ENCODE data around the gene MAS1. TPM values are rescaled to one million over a fixed set of nuclear protein-coding genes. Genes with fewer than 3 reads are reported as not detected.

MAS1 gene
- total RNA-seq, 1 donor from 2014 or later, result not detected

- H3K4me3 ChIP-seq, result no peak overlapping the region
- H3K4me1 ChIP-seq, result peaks cover 2 to 9% of the 10 kb centered on the region in 2 donors
- no peaks in the 10 kb centered on the region for H3K27me3 ChIP-seq
- intact Hi-C loops (cut with DNase I), result no loop called here
- no peak for DNase-seq (ENCODE audit: low spot score in 2 of 2)
- no peaks in the 10 kb centered on the region for H3K36me3 ChIP-seq
- H3K27ac ChIP-seq, result no peak overlapping the region
- H3K9me3 ChIP-seq, result no peaks in the 10 kb centered on the region
- TF ChIP-seq CTCF (IDR thresholded peaks at IDR 0.05), result no peak
Observed at GRCh38 chr6:159874435-159874834, 16.4 kb upstream of the MAS1 start.

- intact Hi-C loops (cut with DNase I), result no loop called here
- Histone ChIP-seq H3K27ac (no peak overlapping the region), H3K36me3 (no peaks in the 10 kb centered on the region), H3K4me3 (no peak overlapping the region), H3K4me1 (peaks cover 2 to 9% of the 10 kb centered on the region in 2 donors), H3K27me3 (no peaks in the 10 kb centered on the region), H3K9me3 (no peaks in the 10 kb centered on the region)
- DNase-seq (ENCODE audit: low spot score in 2 of 2), result no peak
- TF ChIP-seq CTCF (IDR thresholded peaks at IDR 0.05), result no peak
Observed at GRCh38 chr6:159875194-159875593, 15.6 kb upstream of the MAS1 start.

DNA sequence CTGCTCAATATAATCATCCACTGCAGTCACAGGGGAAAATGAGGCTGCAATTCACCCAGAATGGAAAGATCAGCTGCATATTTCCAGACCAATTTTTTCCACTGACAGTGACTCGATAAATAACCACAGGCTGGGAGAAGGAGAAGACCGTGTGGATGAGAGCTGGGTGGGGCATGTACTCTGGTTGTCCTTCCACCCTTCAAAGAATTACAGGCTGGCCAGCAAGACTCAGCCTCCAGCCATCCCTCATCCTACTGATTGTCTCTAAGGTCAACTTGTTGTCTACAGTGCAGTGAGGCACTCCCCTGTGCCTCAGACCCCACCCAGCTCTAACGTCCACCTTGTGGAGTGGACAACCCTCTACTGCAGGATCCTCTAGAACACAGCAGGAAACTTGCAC, 14.5 kb upstream of the MAS1 start:
- H3K27ac ChIP-seq, result no peak overlapping the region
- no peak for DNase-seq (ENCODE audit: low spot score in 2 of 2)
- no peaks in the 10 kb centered on the region for H3K36me3 ChIP-seq
- intact Hi-C loops (cut with DNase I), result no loop called here
- no peaks in the 10 kb centered on the region for H3K27me3 ChIP-seq
- no peak for TF ChIP-seq CTCF (IDR thresholded peaks at IDR 0.05)
- H3K4me3 ChIP-seq, result no peak overlapping the region
- no peaks in the 10 kb centered on the region for H3K9me3 ChIP-seq
- H3K4me1 ChIP-seq, result peaks cover 2 to 7% of the 10 kb centered on the region in 2 donors

GRCh38 chr6:159877256-159877808, 13.5 kb upstream of the MAS1 start:
- Histone ChIP-seq H3K27me3 (no peaks in the 10 kb centered on the region), H3K27ac (no peak overlapping the region), H3K9me3 (no peaks in the 10 kb centered on the region), H3K4me1 (peaks cover 3 to 4% of the 10 kb centered on the region in 2 donors), H3K4me3 (no peak overlapping the region), H3K36me3 (no peaks in the 10 kb centered on the region)
- intact Hi-C loops (cut with DNase I), result no loop called here
- TF ChIP-seq CTCF (IDR thresholded peaks at IDR 0.05), result no peak
- no peak for DNase-seq (ENCODE audit: low spot score in 2 of 2)

GRCh38 chr6:159878341-159878740, 12.4 kb upstream of the MAS1 start:
- H3K4me1 ChIP-seq, result peaks cover 3 to 7% of the 10 kb centered on the region in 2 donors
- no peak overlapping the region for H3K4me3 ChIP-seq
- no peak for DNase-seq (ENCODE audit: low spot score in 2 of 2)
- H3K36me3 ChIP-seq, result no peaks in the 10 kb centered on the region
- no peak for TF ChIP-seq CTCF (IDR thresholded peaks at IDR 0.05)
- no peak overlapping the region for H3K27ac ChIP-seq
- H3K9me3 ChIP-seq, result no peaks in the 10 kb centered on the region
- no peaks in the 10 kb centered on the region for H3K27me3 ChIP-seq
- intact Hi-C loops (cut with DNase I), result no loop called here

- H3K9me3 ChIP-seq, result no peaks in the 10 kb centered on the region
- no peak overlapping the region for H3K4me3 ChIP-seq
- no peaks in the 10 kb centered on the region for H3K27me3 ChIP-seq
- H3K4me1 ChIP-seq, result peaks cover 3% of the 10 kb centered on the region in 2 donors
- no peak overlapping the region for H3K27ac ChIP-seq
- H3K36me3 ChIP-seq, result no peaks in the 10 kb centered on the region
- intact Hi-C loops (cut with DNase I), result loop anchor here (5.0 kb wide), 1 partner anchor 57 kb away; no protein-coding TSS in a partner anchor
- no peak for TF ChIP-seq CTCF (IDR thresholded peaks at IDR 0.05)
- DNase-seq (ENCODE audit: low spot score in 2 of 2), result no peak
Observed at GRCh38 chr6:159879856-159880255, 10.9 kb upstream of the MAS1 start.
